H1 (cell line): ENCODE data around the gene TWIST2. TPM values are rescaled to one million over a fixed set of nuclear protein-coding genes. Genes with fewer than 3 reads are reported as not detected.

Experiments used
- CTCF ChIA-PET: fragments of 300-600 bp; sonication (Branson Sonifier 250); formaldehyde crosslinking; loops from one replicate; lab custom pipeline; 2021; ENCODE audit not compliant: partially characterized antibody; lab: Charles Lee
- POLR2A ChIA-PET: fragments of 300-600 bp; sonication (Branson Sonifier 250); formaldehyde crosslinking; loops from one replicate; lab custom pipeline; 2021; ENCODE audit warnings: inconsistent platforms; ENCODE audit not compliant: partially characterized antibody; lab: Charles Lee
- DNase-seq, 2 experiments: peaks; one replicate each; pipeline versions ENCODE4 v3.0.0 to v3.0.0-alpha.2; 2010 to 2022; ENCODE audit warnings: low spot score in 2 of 2, low read depth in 1 of 2, mixed read lengths in 1 of 2
- FAIRE-seq: peaks from 2 replicates; lab custom pipeline; 2011; peaks lifted over from hg19 to GRCh38; lab: Jason Lieb, UNC
- H2AFZ ChIP-seq: 2 replicates; pipeline ENCODE4 v1.8.1; 2012; ENCODE audit warnings: low read length, inconsistent platforms
- H2AK5ac ChIP-seq: 2 replicates; pipeline ENCODE4 v1.6.1; 2013; ENCODE audit warnings: low read depth, low read length
- H2BK120ac ChIP-seq: replicated peaks from 2 replicates; pipeline ENCODE3; 2013; ENCODE audit warnings: low read depth, low read length, inconsistent platforms
- H2BK12ac ChIP-seq: 2 replicates; pipeline ENCODE4 v1.6.1; 2013; ENCODE audit warnings: low read depth, low read length
- H2BK15ac ChIP-seq: 2 replicates; pipeline ENCODE4 v1.6.1; 2013; ENCODE audit warnings: low read length
- H2BK20ac ChIP-seq: 2 replicates; pipeline ENCODE4 v1.6.1; 2013; ENCODE audit warnings: low read length
- H2BK5ac ChIP-seq: 2 replicates; pipeline ENCODE4 v1.6.1; 2013; ENCODE audit warnings: low read depth, low read length
- H3K14ac ChIP-seq: 2 replicates; pipeline ENCODE4 v1.6.1; 2013; ENCODE audit warnings: inconsistent platforms; ENCODE audit not compliant: insufficient read length
- H3K18ac ChIP-seq: 2 replicates; pipeline ENCODE4 v1.6.1; 2013; ENCODE audit warnings: low read length; ENCODE audit errors: extremely low read depth
- H3K23ac ChIP-seq: 2 replicates; pipeline ENCODE4 v1.6.1; 2013; ENCODE audit warnings: inconsistent platforms; ENCODE audit not compliant: insufficient read length
- H3K23me2 ChIP-seq: 2 replicates; pipeline ENCODE4 v1.6.1; 2013; ENCODE audit warnings: low read depth, low read length
- H3K27ac ChIP-seq: 2 replicates; pipeline ENCODE4 v1.6.1; 2011; ENCODE audit warnings: low read depth, low read length, inconsistent platforms
- H3K27me3 ChIP-seq, 4 experiments: replicated peaks in 1 of 4; 1 replicate in 1 of 4; 2 replicates in 3 of 4; pipeline versions ENCODE4 v1.6.1 to v1.8.1; 2011 to 2013; ENCODE audit warnings: low read length in 3 of 4, mild to moderate bottlenecking in 3 of 4, inconsistent platforms in 2 of 4, mixed read lengths in 2 of 4, moderate library complexity in 1 of 4; ENCODE audit not compliant: control insufficient read depth in 3 of 4, insufficient read depth in 3 of 4; ENCODE audit errors: extremely low read depth in 1 of 4
- H3K36me3 ChIP-seq, 4 experiments: 2 replicates each; pipeline versions ENCODE4 v1.6.1 to v1.8.1; 2011 to 2013; ENCODE audit warnings: mild to moderate bottlenecking in 4 of 4, low read length in 3 of 4, moderate library complexity in 2 of 4, control low read depth in 1 of 4, inconsistent platforms in 1 of 4; ENCODE audit not compliant: insufficient read depth in 4 of 4, control insufficient read depth in 2 of 4
- H3K4ac ChIP-seq: replicated peaks from 2 replicates; pipeline ENCODE3; 2013; ENCODE audit warnings: low read length, low read depth, mixed read lengths, inconsistent platforms; ENCODE audit not compliant: insufficient read length
- H3K4me1 ChIP-seq, 4 experiments: replicated peaks in 1 of 4; 1 replicate in 1 of 4; 2 replicates in 3 of 4; pipeline versions ENCODE4 v1.6.1 to v1.8.1; 2011 to 2013; ENCODE audit warnings: low read length in 3 of 4, inconsistent platforms in 2 of 4, mixed read lengths in 1 of 4; ENCODE audit not compliant: insufficient read depth in 4 of 4, control insufficient read depth in 3 of 4
- H3K4me2 ChIP-seq, 2 experiments: 2 replicates each; pipeline versions ENCODE4 v1.6.1 to v1.8.1; 2011 to 2013; ENCODE audit warnings: low read depth in 2 of 2, low read length in 2 of 2, control low read depth in 1 of 2, inconsistent platforms in 1 of 2, mild to moderate bottlenecking in 1 of 2; ENCODE audit not compliant: insufficient read depth in 1 of 2
- H3K4me3 ChIP-seq, 4 experiments: fragments of 200-600, 300-600 bp in 1 of 4; sonication (generic), shearing (Covaris generic), sonication (Bioruptor Twin) in 1 of 4; 2 replicates each; pipeline versions ENCODE4 v1.5.1 to v1.8.1; 2011 to 2016; ENCODE audit warnings: low read length in 4 of 4, low read depth in 3 of 4, control low read depth in 2 of 4, inconsistent platforms in 2 of 4, mild to moderate bottlenecking in 2 of 4, mixed read lengths in 1 of 4, moderate library complexity in 1 of 4; ENCODE audit not compliant: insufficient read depth in 2 of 4; ENCODE audit errors: extremely low read depth in 1 of 4
- H3K56ac ChIP-seq: replicated peaks from 2 replicates; pipeline ENCODE3; 2013; ENCODE audit warnings: low read depth, mild to moderate bottlenecking, mixed read lengths, low read length, inconsistent platforms; ENCODE audit not compliant: insufficient read length
- H3K79me1 ChIP-seq: 2 replicates; pipeline ENCODE4 v1.6.1; 2013; ENCODE audit warnings: low read depth, low read length, control low read depth
- H3K79me2 ChIP-seq, 2 experiments: 2 replicates each; pipeline versions ENCODE4 v1.6.1 to v1.8.1; 2012 to 2013; ENCODE audit warnings: low read length in 2 of 2, mild to moderate bottlenecking in 2 of 2, inconsistent platforms in 1 of 2; ENCODE audit not compliant: insufficient read depth in 2 of 2, control insufficient read depth in 1 of 2
- H3K9ac ChIP-seq, 4 experiments: replicated peaks in 1 of 4; 1 replicate in 1 of 4; 2 replicates in 3 of 4; pipeline versions ENCODE4 v1.6.1 to v1.8.1; 2011 to 2013; ENCODE audit warnings: low read depth in 3 of 4, low read length in 3 of 4, control low read depth in 2 of 4, mild to moderate bottlenecking in 2 of 4, moderate library complexity in 2 of 4, inconsistent platforms in 1 of 4; ENCODE audit errors: extremely low read depth in 1 of 4
- H3K9me3 ChIP-seq, 2 experiments: 2 replicates each; pipeline versions ENCODE4 v1.6.1 to v1.8.1; 2012 to 2013; ENCODE audit warnings: mild to moderate bottlenecking in 2 of 2, moderate library complexity in 2 of 2, control low read depth in 1 of 2, inconsistent platforms in 1 of 2, low read depth in 1 of 2, low read length in 1 of 2, mixed read lengths in 1 of 2; ENCODE audit not compliant: insufficient read depth in 2 of 2
- H4K20me1 ChIP-seq, 2 experiments: replicated peaks in 1 of 2; 2 replicates each; pipeline versions ENCODE3 to v1.8.1; 2011 to 2013; ENCODE audit warnings: inconsistent platforms in 2 of 2, low read length in 2 of 2, mild to moderate bottlenecking in 1 of 2; ENCODE audit not compliant: insufficient read depth in 2 of 2, control insufficient read depth in 1 of 2
- H4K5ac ChIP-seq: 2 replicates; pipeline ENCODE4 v1.6.1; 2013; ENCODE audit warnings: low read length, low read depth, mixed read lengths, inconsistent platforms; ENCODE audit not compliant: insufficient read length
- H4K8ac ChIP-seq: 2 replicates; pipeline ENCODE4 v1.8.0; 2013; ENCODE audit warnings: mild to moderate bottlenecking, moderate library complexity, low read length, inconsistent platforms; ENCODE audit not compliant: insufficient read depth; ENCODE audit errors: extremely low read depth
- H4K91ac ChIP-seq: replicated peaks from 2 replicates; pipeline ENCODE3; 2013; ENCODE audit warnings: low read length, mixed read lengths, inconsistent platforms; ENCODE audit not compliant: insufficient read length
- BCL11A ChIP-seq, 2 experiments: IDR thresholded peaks; one replicate each; pipeline ENCODE4 v1.6.1; 2011; ENCODE audit warnings: low read depth in 2 of 2, low read length in 2 of 2, mild to moderate bottlenecking in 2 of 2
- EGR1 ChIP-seq: IDR thresholded peaks from 2 replicates; pipeline ENCODE4 v1.6.1; 2011; ENCODE audit warnings: low read depth, low read length, borderline replicate concordance
- HDAC2 ChIP-seq, 2 experiments: fragments of 300-600 bp in 1 of 2; sonication (generic) in 1 of 2; IDR thresholded peaks; 2 replicates each; pipeline ENCODE4 v1.6.1; 2011 to 2012; ENCODE audit warnings: low read depth in 2 of 2, low read length in 2 of 2, mild to moderate bottlenecking in 2 of 2, moderate library complexity in 2 of 2, borderline replicate concordance in 1 of 2, inconsistent platforms in 1 of 2
- NANOG ChIP-seq: IDR thresholded peaks from 2 replicates; pipeline ENCODE4 v1.6.1; 2011; ENCODE audit warnings: low read length, low read depth, mild to moderate bottlenecking, inconsistent platforms; ENCODE audit not compliant: insufficient read depth, poor library complexity, severe bottlenecking
- POU5F1 ChIP-seq: IDR thresholded peaks from 2 replicates; pipeline ENCODE4 v1.6.1; 2011; ENCODE audit warnings: low read depth, mild to moderate bottlenecking, low read length, moderate library complexity
- RAD21 ChIP-seq, 2 experiments: IDR thresholded peaks in 1 of 2; conservative IDR thresholded peaks in 1 of 2; 2 replicates each; pipeline ENCODE4 v1.6.1; 2011; ENCODE audit warnings: low read depth in 2 of 2, low read length in 2 of 2, improper control_type of control experiment in 1 of 2, inconsistent platforms in 1 of 2, mild to moderate bottlenecking in 1 of 2, moderate library complexity in 1 of 2
- RBBP5 ChIP-seq: IDR thresholded peaks from 2 replicates; pipeline ENCODE4 v1.7.1; 2012; ENCODE audit warnings: low read depth, mild to moderate bottlenecking, inconsistent platforms, low read length, moderate library complexity, borderline replicate concordance
- RFX5 ChIP-seq: IDR thresholded peaks from 2 replicates; pipeline ENCODE4 v1.6.1; 2011; ENCODE audit warnings: low read depth, low read length, improper control_type of control experiment, borderline replicate concordance
- SIRT6 ChIP-seq: IDR thresholded peaks from one replicate; pipeline ENCODE4 v1.7.1; 2012; ENCODE audit warnings: low read length, inconsistent platforms
- TEAD4 ChIP-seq: IDR thresholded peaks from 2 replicates; pipeline ENCODE4 v1.6.1; 2012; ENCODE audit warnings: low read depth, low read length, inconsistent platforms, mixed read lengths
- YY1 ChIP-seq: IDR thresholded peaks from 2 replicates; pipeline ENCODE4 v1.6.1; 2011; ENCODE audit warnings: low read depth, mild to moderate bottlenecking, low read length
- WGBS, 2 experiments: shearing (Covaris generic) in 1 of 2; methylation state at CpG; one replicate each; pipeline versions ENCODE4 v1.1.6 to v1.1.7; 2013 to 2015; ENCODE audit warnings: low lambda C conversion rate in 2 of 2, mixed read lengths in 2 of 2, inconsistent platforms in 1 of 2, low coverage in 1 of 2, missing lambda C conversion rate in 1 of 2; ENCODE audit not compliant: insufficient replicate concordance in 2 of 2, insufficient coverage in 1 of 2, insufficient read length in 1 of 2; ENCODE audit errors: extremely low coverage in 1 of 2, missing lambda C conversion rate in 1 of 2; 5-methylcytosine and 5-hydroxymethylcytosine counted together
- polyA plus RNA-seq, 7 experiments: library from polyadenylated mRNA; depleted of rRNA in 3 of 7; stranded (reverse) in 5 of 7; unstranded in 2 of 7; fragments of >200 nt in 5 of 7; fragments of 200-250 nt in 2 of 7; gene quantifications; 1 replicate in 5 of 7; 2 replicates in 1 of 7; 4 replicates in 1 of 7; pipeline versions ENCODE4 v1.2.1 to v1.2.3, GENCODE V29; 2011 to 2013; ENCODE audit warnings: missing spikeins in 2 of 7, mixed read lengths in 2 of 7
- total RNA-seq: library from RNA; stranded (reverse); fragmentation: NEBNext Ultra II Directional; extraction: Animal tissue kit (Norgen Biotek cat#: 25700); gene quantifications from 2 replicates; pipeline ENCODE4 v1.2.1, GENCODE V29; 2021
- TF ChIP-seq, protein P1 (sequence below): IDR thresholded peaks from 2 replicates; pipeline ENCODE4 v1.6.1; 2012; ENCODE audit warnings: inconsistent platforms

Gene TWIST2
- total and polyA plus RNA-seq, 2 of the 8 experiments (the other 6 are each of a cell fraction or from before 2014, with no cell fraction given): 2.6 to 4.3 TPM

DNA sequence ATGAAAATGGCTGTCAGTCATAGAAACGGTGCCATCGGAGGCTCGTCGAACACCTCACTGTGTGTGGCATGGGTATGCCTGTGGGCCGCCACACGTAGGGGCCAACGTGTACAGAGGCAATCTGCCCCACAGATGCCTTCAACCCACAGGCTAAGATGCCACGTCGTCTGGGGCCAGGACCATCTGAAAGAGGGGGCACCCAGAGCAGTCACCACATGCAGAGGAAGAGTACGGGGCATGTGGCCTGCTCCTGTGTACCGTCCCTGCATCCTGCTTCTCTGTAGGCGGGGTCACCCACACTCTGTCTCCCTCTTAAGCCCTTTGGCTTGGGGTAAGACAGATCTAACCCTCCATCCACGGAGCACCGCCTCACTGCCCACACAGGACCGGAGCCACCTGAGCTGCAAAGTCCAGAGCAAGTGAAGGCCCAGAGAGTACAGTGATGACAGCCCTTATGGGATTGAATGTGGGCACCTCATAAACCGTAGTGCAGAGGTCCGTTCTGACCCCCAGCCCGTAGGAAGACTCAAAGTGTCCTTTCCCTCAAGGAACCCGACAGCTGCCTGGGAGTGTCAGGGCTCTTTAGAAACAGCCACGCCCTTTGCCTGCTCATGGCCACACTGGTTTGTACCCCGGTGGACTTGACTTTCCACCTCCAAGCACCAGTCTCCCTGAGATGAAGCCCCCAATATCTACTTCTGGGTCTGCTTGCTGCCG, 66.2 kb downstream of the TWIST2 start:
- Histone ChIP-seq H4K20me1 (no peaks in the 10 kb centered on the region), H2BK20ac (no peak overlapping the region), H3K18ac (no peak overlapping the region), H3K79me1 (no peaks in the 10 kb centered on the region), H3K4me3 (no peak overlapping the region), H2BK15ac (no peak overlapping the region), H3K56ac (no peak overlapping the region), H3K23me2 (peaks cover 4% of the 10 kb centered on the region; the same call in 1 of the 2 replicates), H4K5ac (no peak overlapping the region), H4K91ac (no peak overlapping the region), H2BK120ac (no peak overlapping the region), H3K4ac (no peak overlapping the region), H3K9me3 (peaks cover 0 to 2% of the 10 kb centered on the region in 2 experiments; a peak in 1 of 4 replicates), H3K27me3 (no peaks in the 10 kb centered on the region), H3K36me3 (no peaks in the 10 kb centered on the region), H2AFZ (no peak overlapping the region), H2BK5ac (no peak overlapping the region), H3K27ac (no peak overlapping the region), H3K14ac (no peak overlapping the region), H3K9ac (no peak overlapping the region; a peak in 1 of 7 replicates), H3K4me1 (peaks cover 0 to 4% (median 0%) of the 10 kb centered on the region in 4 experiments; a peak in 1 of 7 replicates), H3K79me2 (no peaks in the 10 kb centered on the region), H4K8ac (no peak overlapping the region), H2BK12ac (no peak overlapping the region), H3K23ac (no peak overlapping the region), H2AK5ac (no peak overlapping the region), H3K4me2 (no peak overlapping the region)
- ChIA-PET CTCF (no interaction called here), POLR2A (no interaction called here)
- DNase-seq: no peak
- FAIRE-seq: no peak
- 89% methylated on average over 22 of the region's 22 CpGs; no CpG with 5 or more reads in 1 of the 2 experiments for WGBS, 2 experiments
- TF ChIP-seq EGR1: no peak
- TF ChIP-seq NANOG: no peak
- TF ChIP-seq RAD21 (IDR thresholded peaks at IDR 0.05 in 1 of 2, conservative IDR thresholded peaks at IDR 0.05 in 1 of 2; ENCODE audit: low read depth in 2 of 2, low read length in 2 of 2): no peak
- TF ChIP-seq HDAC2 (IDR thresholded peaks at IDR 0.05; ENCODE audit: borderline replicate concordance in 1 of 2, low read depth in 2 of 2, low read length in 2 of 2): no peak
- TF ChIP-seq RBBP5: no peak
- no peak for TF ChIP-seq BCL11A (IDR thresholded peaks at IDR 0.05; ENCODE audit: low read depth in 2 of 2, low read length in 2 of 2)
- TF ChIP-seq, protein P1, sequence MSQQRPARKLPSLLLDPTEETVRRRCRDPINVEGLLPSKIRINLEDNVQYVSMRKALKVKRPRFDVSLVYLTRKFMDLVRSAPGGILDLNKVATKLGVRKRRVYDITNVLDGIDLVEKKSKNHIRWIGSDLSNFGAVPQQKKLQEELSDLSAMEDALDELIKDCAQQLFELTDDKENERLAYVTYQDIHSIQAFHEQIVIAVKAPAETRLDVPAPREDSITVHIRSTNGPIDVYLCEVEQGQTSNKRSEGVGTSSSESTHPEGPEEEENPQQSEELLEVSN: no peak
- TF ChIP-seq TEAD4: no peak
- no peak for TF ChIP-seq RFX5
- TF ChIP-seq POU5F1: no peak
- TF ChIP-seq YY1: no peak
- no peak for TF ChIP-seq SIRT6
